Lower lobe of right lung (tissue), 2 donors: ENCODE data around the gene UBE2F. TPM values are rescaled to one million over a fixed set of nuclear protein-coding genes. Genes with fewer than 3 reads are reported as not detected.
"Not testable (repeated sequence)": the region's sequence is repeated elsewhere in the genome, so short reads cannot be mapped to it uniquely, and the experiment has no call there.

Experiments used
- ATAC-seq, 2 donors: fragments of 200-7000 bp; cut with Tn5 transposase; one replicate each; pipeline ENCODE4 v1.9.1; 2020 to 2022; ENCODE audit warnings: mild to moderate bottlenecking in 2 of 2, moderate library complexity in 2 of 2
- DNase-seq: peaks from one replicate; pipeline ENCODE4 v3.0.0-alpha.2; 2020
- H3K27ac ChIP-seq: fragments of 200-600 bp; one replicate; pipeline ENCODE4 v1.8.0; 2022
- H3K27me3 ChIP-seq: fragments of 200-600 bp; one replicate; pipeline ENCODE4 v1.8.0; 2022; ENCODE audit warnings: low read depth
- H3K36me3 ChIP-seq: fragments of 200-600 bp; one replicate; pipeline ENCODE4 v1.8.0; 2022; ENCODE audit warnings: mild to moderate bottlenecking
- H3K4me1 ChIP-seq: fragments of 200-600 bp; one replicate; pipeline ENCODE4 v1.8.0; 2022
- H3K4me3 ChIP-seq: fragments of 200-600 bp; one replicate; pipeline ENCODE4 v1.8.0; 2022; ENCODE audit warnings: mild to moderate bottlenecking
- H3K9me3 ChIP-seq: fragments of 200-600 bp; one replicate; pipeline ENCODE4 v1.8.0; 2022
- intact Hi-C: fragments of 100-400 bp; cut with DNase I; formaldehyde crosslinking; loops from one replicate; pipeline ENCODE4 v1.11.0; 2022
- total RNA-seq: library from RNA; stranded (reverse); fragmentation: NEBNext Ultra II Directional; extraction: Animal tissue kit (Norgen Biotek cat#: 25700); gene quantifications from one replicate; pipeline ENCODE4 v1.2.1, GENCODE V29; 2021
- TF ChIP-seq, protein P1 (sequence below): fragments of 200-600 bp; IDR thresholded peaks from one replicate; pipeline ENCODE4 v1.8.0; 2022; ENCODE audit warnings: antibody characterized with exemption, mild to moderate bottlenecking
- donor health status: DM: no; HTN: yes; CAD: no; lungs with severe emphysema.

UBE2F gene
- total RNA-seq, 1 donor from 2014 or later, result 59.5 TPM

- DNase-seq (no peak), ATAC-seq (no peak)
- Histone ChIP-seq H3K4me3 (no peak overlapping the region), H3K36me3 (no peaks in the 10 kb centered on the region), H3K27ac (no peak overlapping the region), H3K27me3 (no peaks in the 10 kb centered on the region), H3K9me3 (no peaks in the 10 kb centered on the region), H3K4me1 (no peaks in the 10 kb centered on the region)
- TF ChIP-seq, protein P1, sequence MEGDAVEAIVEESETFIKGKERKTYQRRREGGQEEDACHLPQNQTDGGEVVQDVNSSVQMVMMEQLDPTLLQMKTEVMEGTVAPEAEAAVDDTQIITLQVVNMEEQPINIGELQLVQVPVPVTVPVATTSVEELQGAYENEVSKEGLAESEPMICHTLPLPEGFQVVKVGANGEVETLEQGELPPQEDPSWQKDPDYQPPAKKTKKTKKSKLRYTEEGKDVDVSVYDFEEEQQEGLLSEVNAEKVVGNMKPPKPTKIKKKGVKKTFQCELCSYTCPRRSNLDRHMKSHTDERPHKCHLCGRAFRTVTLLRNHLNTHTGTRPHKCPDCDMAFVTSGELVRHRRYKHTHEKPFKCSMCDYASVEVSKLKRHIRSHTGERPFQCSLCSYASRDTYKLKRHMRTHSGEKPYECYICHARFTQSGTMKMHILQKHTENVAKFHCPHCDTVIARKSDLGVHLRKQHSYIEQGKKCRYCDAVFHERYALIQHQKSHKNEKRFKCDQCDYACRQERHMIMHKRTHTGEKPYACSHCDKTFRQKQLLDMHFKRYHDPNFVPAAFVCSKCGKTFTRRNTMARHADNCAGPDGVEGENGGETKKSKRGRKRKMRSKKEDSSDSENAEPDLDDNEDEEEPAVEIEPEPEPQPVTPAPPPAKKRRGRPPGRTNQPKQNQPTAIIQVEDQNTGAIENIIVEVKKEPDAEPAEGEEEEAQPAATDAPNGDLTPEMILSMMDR, result no peak
- intact Hi-C loops, result no loop called here
Observed at GRCh38 chr2:237944302-237944701, 22.5 kb upstream of the UBE2F start.

- no peak overlapping the region for H3K4me3 ChIP-seq
- TF ChIP-seq, protein P1, result no peak
- H3K27me3 ChIP-seq, result no peaks in the 10 kb centered on the region
- no peak for ATAC-seq
- intact Hi-C loops, result no loop called here
- no peak overlapping the region for H3K27ac ChIP-seq
- DNase-seq, result no peak
- H3K9me3 ChIP-seq, result no peaks in the 10 kb centered on the region
- H3K36me3 ChIP-seq, result no peaks in the 10 kb centered on the region
- H3K4me1 ChIP-seq, result no peaks in the 10 kb centered on the region
Observed at GRCh38 chr2:237946423-237946822, 20.4 kb upstream of the UBE2F start.

DNA sequence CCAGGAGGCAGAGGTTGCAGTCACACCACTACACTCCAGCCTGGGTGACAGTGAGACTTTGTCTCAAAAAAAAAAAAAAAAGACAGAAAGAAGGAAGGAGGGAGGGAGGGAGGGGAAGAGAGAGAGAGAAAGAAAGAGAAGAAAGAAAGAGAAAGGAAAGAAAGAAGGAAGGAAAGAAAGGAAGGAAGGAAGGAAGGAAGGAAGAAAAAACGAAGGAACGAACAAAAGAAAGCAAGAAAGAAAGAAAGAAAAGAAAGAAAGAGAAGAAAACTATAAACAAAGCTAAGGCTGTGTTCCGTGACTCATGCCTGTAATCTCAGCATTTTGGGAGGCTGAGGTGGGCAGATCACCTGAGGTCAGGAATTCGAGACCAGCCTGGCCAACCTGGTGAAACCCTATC lies 15.5 kb upstream of the UBE2F start:
- H3K4me3 ChIP-seq, intact Hi-C loops, DNase-seq, H3K36me3 ChIP-seq, H3K4me1 ChIP-seq, ATAC-seq, H3K9me3 ChIP-seq, H3K27ac ChIP-seq: not testable (repeated sequence)
- peaks cover 25% of the 10 kb centered on the region for H3K27me3 ChIP-seq

DNA sequence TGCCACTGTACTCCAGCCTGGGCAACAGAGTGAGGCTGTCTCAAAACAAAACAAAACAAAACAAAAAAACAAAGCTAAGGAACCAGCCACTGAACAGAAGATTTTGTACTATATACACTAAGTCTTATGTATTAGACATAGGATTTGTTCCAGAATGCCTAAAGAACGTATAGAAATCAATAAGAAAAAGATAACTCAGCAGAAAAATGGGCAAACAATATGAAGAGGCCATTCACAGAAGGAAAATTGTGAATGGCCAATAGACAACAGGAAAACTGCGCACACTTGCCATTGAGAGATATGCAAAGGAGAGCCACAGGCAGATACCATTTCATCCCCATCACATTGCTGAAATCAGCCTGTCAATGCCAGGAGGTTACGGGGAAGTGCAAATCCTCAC lies 14.9 kb upstream of the UBE2F start:
- ATAC-seq, result no peak
- Histone ChIP-seq H3K27ac (no peak overlapping the region), H3K4me1 (peaks cover 10% of the 10 kb centered on the region), H3K9me3 (no peaks in the 10 kb centered on the region), H3K36me3 (no peaks in the 10 kb centered on the region), H3K4me3 (no peak overlapping the region), H3K27me3 (peaks cover 30% of the 10 kb centered on the region)
- DNase-seq, result no peak
- intact Hi-C loops, result no loop called here
- TF ChIP-seq, protein P1, result no peak

- DNase-seq (no peak), ATAC-seq (no peak)
- TF ChIP-seq, protein P1, result no peak
- Histone ChIP-seq H3K27ac (no peak overlapping the region), H3K4me1 (peaks cover 10% of the 10 kb centered on the region), H3K36me3 (no peaks in the 10 kb centered on the region), H3K4me3 (no peak overlapping the region), H3K9me3 (no peaks in the 10 kb centered on the region), H3K27me3 (peaks cover 30% of the 10 kb centered on the region)
- intact Hi-C loops, result no loop called here
Observed at GRCh38 chr2:237952851-237953250, 14.0 kb upstream of the UBE2F start.

GRCh38 chr2:237955640-237956401 lies 11.0 kb upstream of the UBE2F start:
- Histone ChIP-seq H3K36me3 (no peaks in the 10 kb centered on the region), H3K27me3 (peaks cover 30% of the 10 kb centered on the region), H3K4me1 (peaks cover 10% of the 10 kb centered on the region), H3K4me3 (peak overlapping the region; percentile 37), H3K9me3 (no peaks in the 10 kb centered on the region), H3K27ac (no peak overlapping the region)
- intact Hi-C loops, result no loop called here
- TF ChIP-seq, protein P1, result no peak
- DNase-seq (no peak), ATAC-seq (peak in 1 of 2 donors; percentile 45)
